K562 (cell line): ENCODE data around the gene EDN2. TPM values are rescaled to one million over a fixed set of nuclear protein-coding genes. Genes with fewer than 3 reads are reported as not detected.

Experiments
- ATAC-seq: fragments of 200-7000 bp; cut with Tn5 transposase; 3 replicates; pipeline ENCODE4 v1.9.1; 2020; ENCODE audit warnings: moderate library complexity
- BruUV-seq: library from RNA; stranded (reverse); fragments of 400-500 nt; replicated peaks from 2 replicates; lab custom pipeline; 2021; lab: Mats Ljungman, UMichigan
- CTCF ChIA-PET: fragments of 300-600 bp; formaldehyde crosslinking; extraction: SDS; loops from one replicate; lab custom pipeline; 2021; ENCODE audit warnings: low intra/inter-chr PET ratio; lab: Yijun Ruan, JAX
- POLR2A ChIA-PET: fragments of 300-600, 350-650 bp; sonication (Branson Sonifier 250); formaldehyde crosslinking; extraction: SDS; loops from one replicate; lab custom pipeline; 2021; ENCODE audit warnings: antibody characterized with exemption, inconsistent platforms; lab: Yijun Ruan, JAX
- DNase-seq, 4 experiments: peaks; one replicate each; pipeline versions ENCODE4 v3.0.0 to v3.0.0-alpha.2; 2011 to 2018; ENCODE audit warnings: low spot score in 3 of 4, mixed read lengths in 3 of 4; ENCODE audit errors: extremely low read depth in 1 of 4
- FAIRE-seq: peaks from 2 replicates; lab custom pipeline; 2011; peaks lifted over from hg19 to GRCh38; lab: Jason Lieb, UNC
- H2AFZ ChIP-seq: 2 replicates; pipeline ENCODE4 v1.6.0; 2011; ENCODE audit warnings: low read depth, low read length, control low read depth, inconsistent platforms
- H3K27ac ChIP-seq: fragments of 200-600 bp; 3 replicates; pipeline ENCODE4 v1.8.0; 2011; ENCODE audit warnings: low read depth, mild to moderate bottlenecking, control low read depth, inconsistent platforms, low read length, moderate library complexity, mixed read lengths; ENCODE audit errors: extremely low read depth
- H3K27me3 ChIP-seq, 2 experiments: fragments of 300-600 bp in 1 of 2; 2 replicates in 1 of 2; 3 replicates in 1 of 2; pipeline versions ENCODE4 v1.6.0 to v1.8.0; 2011; ENCODE audit warnings: inconsistent platforms in 2 of 2, low read length in 2 of 2, mild to moderate bottlenecking in 1 of 2, mixed read lengths in 1 of 2, moderate library complexity in 1 of 2; ENCODE audit not compliant: control insufficient read depth in 2 of 2, insufficient read depth in 2 of 2
- H3K36me3 ChIP-seq: fragments of 300-600 bp; 3 replicates; pipeline ENCODE4 v1.8.0; 2011; ENCODE audit warnings: mild to moderate bottlenecking, low read length, inconsistent platforms; ENCODE audit not compliant: control insufficient read depth, insufficient read depth
- H3K4me1 ChIP-seq, 2 experiments: fragments of 200-600 bp in 1 of 2; replicated peaks in 1 of 2; 2 replicates in 1 of 2; 3 replicates in 1 of 2; pipeline versions ENCODE4 v1.5.1 to v1.8.0; 2011; ENCODE audit warnings: inconsistent platforms in 2 of 2, low read length in 2 of 2, mild to moderate bottlenecking in 1 of 2, mixed read lengths in 1 of 2, moderate library complexity in 1 of 2; ENCODE audit not compliant: control insufficient read depth in 2 of 2, insufficient read depth in 2 of 2
- H3K4me2 ChIP-seq: 2 replicates; pipeline ENCODE4 v1.6.1; 2011; ENCODE audit warnings: low read length, control low read depth, inconsistent platforms, mixed read lengths; ENCODE audit not compliant: insufficient read depth
- H3K4me3 ChIP-seq: fragments of 200-600 bp; sonication (generic), shearing (Covaris generic); 2 replicates; pipeline ENCODE4 v1.5.1; 2016; ENCODE audit warnings: control low read depth, inconsistent platforms
- H3K79me2 ChIP-seq: fragments of 200-600 bp; 3 replicates; pipeline ENCODE4 v1.8.0; 2011; ENCODE audit warnings: low read length, inconsistent platforms; ENCODE audit not compliant: control insufficient read depth, insufficient read depth
- H3K9ac ChIP-seq, 2 experiments: 2 replicates each; pipeline versions ENCODE4 v1.6.0 to v1.6.1; 2011; ENCODE audit warnings: low read depth in 2 of 2, low read length in 2 of 2, control low read depth in 1 of 2, inconsistent platforms in 1 of 2, mild to moderate bottlenecking in 1 of 2, mixed read lengths in 1 of 2; ENCODE audit not compliant: insufficient read depth in 1 of 2
- H3K9me1 ChIP-seq: one replicate; pipeline ENCODE4 v1.6.0; 2011; ENCODE audit warnings: inconsistent platforms, mild to moderate bottlenecking, low read length, moderate library complexity; ENCODE audit not compliant: control insufficient read depth, insufficient read depth
- H3K9me3 ChIP-seq: replicated peaks from 2 replicates; pipeline ENCODE4 v1.5.1; 2011; ENCODE audit warnings: low read depth, low read length, inconsistent platforms; ENCODE audit not compliant: control insufficient read depth, insufficient read depth
- H4K20me1 ChIP-seq: replicated peaks from 2 replicates; pipeline ENCODE4 v1.6.1; 2011; ENCODE audit warnings: low read length, inconsistent platforms, mixed read lengths; ENCODE audit not compliant: control insufficient read depth, insufficient read depth
- ARID4B ChIP-seq: sonication (generic); formaldehyde crosslinking; IDR thresholded peaks from 2 replicates; pipeline ENCODE4 v1.8.0; 2022; ENCODE audit warnings: mild to moderate bottlenecking, missing genetic modification reagents
- E2F1 ChIP-seq: sonication (generic); formaldehyde crosslinking; IDR thresholded peaks from 2 replicates; pipeline ENCODE4 v1.8.1; 2023; ENCODE audit warnings: mild to moderate bottlenecking, missing genetic modification reagents, moderate library complexity
- GMEB1 ChIP-seq: fragments of 250-450 bp; sonication (Bioruptor Pico); IDR thresholded peaks from 2 replicates; pipeline ENCODE4 v1.4.0; 2020; ENCODE audit warnings: mild to moderate bottlenecking
- HDAC2 ChIP-seq: fragments of 450-650 bp; IDR thresholded peaks from 2 replicates; pipeline ENCODE4 v1.6.1; 2016; ENCODE audit warnings: mild to moderate bottlenecking
- IRF2 ChIP-seq: sonication (generic); formaldehyde crosslinking; IDR thresholded peaks from 2 replicates; pipeline ENCODE4 v1.8.1; 2022; ENCODE audit warnings: mild to moderate bottlenecking, missing genetic modification reagents
- PBX2 ChIP-seq, 2 experiments: IDR thresholded peaks in 1 of 2; conservative IDR thresholded peaks in 1 of 2; 2 replicates each; pipeline ENCODE4 v1.6.1; 2016; ENCODE audit warnings: low read depth in 2 of 2, mild to moderate bottlenecking in 1 of 2, missing compliant biosample characterization in 1 of 2, missing genetic modification characterization in 1 of 2, moderate library complexity in 1 of 2
- PRMT5 ChIP-seq: sonication (generic); formaldehyde crosslinking; IDR thresholded peaks from 2 replicates; pipeline ENCODE4 v1.5.0; 2020; ENCODE audit warnings: missing genetic modification reagents
- TCF7L2 ChIP-seq: fragments of 150-350 bp; IDR thresholded peaks from 2 replicates; pipeline ENCODE4 v1.6.1; 2016; ENCODE audit warnings: low read depth, mild to moderate bottlenecking, low read length, moderate library complexity
- TEAD1 ChIP-seq, 2 experiments: fragments of 450-650 bp in 1 of 2; sonication (generic) in 1 of 2; formaldehyde crosslinking; IDR thresholded peaks; 2 replicates each; pipeline versions ENCODE4 v1.4.0 to v1.8.0; 2020 to 2022; ENCODE audit warnings: mild to moderate bottlenecking in 2 of 2, missing genetic modification reagents in 1 of 2
- TRIM24 ChIP-seq, 2 experiments: fragments of 450-650 bp; IDR thresholded peaks; 2 replicates each; pipeline ENCODE4 v1.6.1; 2016
- ZSCAN32 ChIP-seq: fragments of 450-650 bp; formaldehyde crosslinking; IDR thresholded peaks from 2 replicates; pipeline ENCODE4 v1.4.0; 2020; ENCODE audit warnings: mild to moderate bottlenecking, moderate library complexity
- WGBS: fragments of 100-300 bp; shearing (Covaris generic); methylation state at CpG from one replicate; pipeline ENCODE4 v1.1.6; 2016; ENCODE audit warnings: low coverage, mixed read lengths; ENCODE audit not compliant: insufficient coverage; ENCODE audit errors: missing lambda C conversion rate; 5-methylcytosine and 5-hydroxymethylcytosine counted together
- in situ Hi-C: fragments of 300-500 bp; cut with MboI; formaldehyde crosslinking; loops from 4 replicates; pipeline ENCODE4 v1.15.0; 2018; ENCODE audit warnings: inconsistent platforms, mixed read lengths
- intact Hi-C: fragments of 100-400 bp; cut with micrococcal nuclease; formaldehyde crosslinking; loops from 2 replicates; pipeline ENCODE4 v1.14.2; 2022
- polyA plus RNA-seq, 8 experiments: library from polyadenylated mRNA; depleted of rRNA in 4 of 8; stranded (reverse) in 5 of 8; unstranded in 3 of 8; fragments of >200 nt; fragmentation: Nextera tagmentation in 2 of 8; fragmentation: Illumina TruSeq in 1 of 8; extraction: Ambion mirVana in 2 of 8; extraction: Trizol in 1 of 8; gene quantifications; 2 replicates each; pipeline versions ENCODE4 v1.2.1 to v1.2.3, GENCODE V29; 2011 to 2014; ENCODE audit warnings: inconsistent platforms in 1 of 8, missing spikeins in 1 of 8
- total RNA-seq, 7 experiments: library from RNA; depleted of rRNA in 6 of 7; stranded (reverse); fragments of >200 nt in 6 of 7; fragmentation: Illumina TruSeq in 2 of 7; extraction: Trizol in 2 of 7; gene quantifications; 2 replicates each; pipeline versions ENCODE4 v1.2.1 to v1.2.3, GENCODE V29; 2011 to 2021; ENCODE audit warnings: low replicate concordance in 1 of 7

Gene EDN2
- total and polyA plus RNA-seq, 9 of the 15 experiments (the other 6 are each of a cell fraction or from before 2014, with no cell fraction given): not detected

GRCh38 chr1:41437011-41437355 lies 47.5 kb downstream of the EDN2 start:
- CTCF ChIA-PET: interaction anchor here (0.5 kb wide), 1 partner anchor 154 kb away, joined by 4 read pairs; no protein-coding TSS in a partner anchor
- POLR2A ChIA-PET: interaction anchor here (0.9 kb wide), 1 partner anchor 39 kb away, joined by 3 read pairs; no protein-coding TSS in a partner anchor
- ATAC-seq: no peak

More at GRCh38 chr1:41437011-41437355, 47.5 kb downstream of the EDN2 start:
- no peaks in the 10 kb centered on the region for H3K79me2 ChIP-seq
- no peaks in the 10 kb centered on the region for H3K9me1 ChIP-seq
- H3K36me3 ChIP-seq: no peaks in the 10 kb centered on the region
- H3K4me2 ChIP-seq: no peak overlapping the region
- H3K9me3 ChIP-seq: no peaks in the 10 kb centered on the region
- peaks cover 4 to 16% of the 10 kb centered on the region in 2 experiments; a peak in 2 of 5 replicates for H3K27me3 ChIP-seq
- H2AFZ ChIP-seq: no peak overlapping the region
- intact Hi-C loops: no loop called here
- no peak for TF ChIP-seq PRMT5 (CRISPR knock-in tag)
- TF ChIP-seq TCF7L2: no peak
- no peak for TF ChIP-seq IRF2
- TF ChIP-seq ARID4B (CRISPR knock-in tag): no peak
- no peak for TF ChIP-seq TRIM24 (IDR thresholded peaks at IDR 0.05)
- TF ChIP-seq TEAD1 (CRISPR knock-in tag; IDR thresholded peaks at IDR 0.05): no peak
- TF ChIP-seq HDAC2: no peak
- TF ChIP-seq E2F1 (CRISPR knock-in tag): no peak
- TF ChIP-seq ZSCAN32: no peak
- no peak for TF ChIP-seq PBX2 (CRISPR knock-in tag; IDR thresholded peaks at IDR 0.05; ENCODE audit: low read depth)
- no peak for TF ChIP-seq PBX2 (tag; conservative IDR thresholded peaks at IDR 0.05; ENCODE audit: low read depth)
- no peak for TF ChIP-seq GMEB1 (CRISPR knock-in tag)
- H3K27ac ChIP-seq: no peak overlapping the region
- FAIRE-seq (no peak), DNase-seq (no peak)
- 0 out of 2 replicates have a peak, but pooled peaks cover 3% of the 10 kb centered on the region for H4K20me1 ChIP-seq
- H3K4me1 ChIP-seq: peaks cover 7 to 12% of the 10 kb centered on the region in 2 experiments; a peak in 3 of 5 replicates
- H3K4me3 ChIP-seq: no peak overlapping the region
- H3K9ac ChIP-seq: no peak overlapping the region
- in situ Hi-C loops: no loop called here
- no TSS peak for BruUV-seq
- 2% methylated on average over 3 of the region's 3 CpGs for WGBS
